HepG2 (cell line): Measurements from ENCODE around the gene PLXNC1. TPM values are rescaled to one million over a fixed set of nuclear protein-coding genes. Genes with fewer than 3 reads are reported as not detected.

Experiments
- ATF7 ChIP-seq, 2 experiments: fragments of 450-650 bp in 1 of 2; sonication (generic) in 1 of 2; formaldehyde crosslinking in 1 of 2; IDR thresholded peaks; 2 replicates each; pipeline versions ENCODE4 v1.4.0 to v1.6.1; 2016 to 2020; ENCODE audit warnings: antibody characterized with exemption in 1 of 2, mild to moderate bottlenecking in 1 of 2, missing genetic modification reagents in 1 of 2
- CREM ChIP-seq, 2 experiments: sonication (generic) in 1 of 2; formaldehyde crosslinking in 1 of 2; IDR thresholded peaks; 2 replicates each; pipeline versions ENCODE4 v1.4.0 to v1.6.1; 2016 to 2020; ENCODE audit warnings: antibody characterized with exemption in 1 of 2, mild to moderate bottlenecking in 1 of 2, missing genetic modification reagents in 1 of 2
- GATAD2A ChIP-seq: IDR thresholded peaks from 2 replicates; pipeline ENCODE4 v1.6.1; 2016
- HDAC1 ChIP-seq: sonication (generic); formaldehyde crosslinking; IDR thresholded peaks from 2 replicates; pipeline ENCODE4 v1.5.1; 2020; ENCODE audit warnings: mild to moderate bottlenecking, missing genetic modification reagents
- HMG20B ChIP-seq: conservative IDR thresholded peaks from 2 replicates; pipeline ENCODE4 v1.6.1; 2016; ENCODE audit warnings: missing genetic modification reagents, missing compliant biosample characterization
- KAT2B ChIP-seq: fragments of 150-350 bp; IDR thresholded peaks from 2 replicates; pipeline ENCODE4 v1.6.1; 2014; ENCODE audit warnings: low read depth, low read length, borderline replicate concordance
- KAT7 ChIP-seq: IDR thresholded peaks from 2 replicates; pipeline ENCODE4 v1.6.1; 2018; ENCODE audit warnings: borderline replicate concordance, missing compliant biosample characterization
- KLF16 ChIP-seq, 2 experiments: sonication (generic) in 1 of 2; formaldehyde crosslinking in 1 of 2; IDR thresholded peaks; 2 replicates each; pipeline versions ENCODE4 v1.6.1 to v1.8.0; 2016 to 2023; ENCODE audit warnings: missing genetic modification reagents in 2 of 2, missing compliant biosample characterization in 1 of 2
- MED1 ChIP-seq: sonication (generic); formaldehyde crosslinking; IDR thresholded peaks from 2 replicates; pipeline ENCODE4 v1.4.0; 2020; ENCODE audit warnings: missing genetic modification reagents
- NR2F2 ChIP-seq: IDR thresholded peaks from 2 replicates; pipeline ENCODE4 v1.6.1; 2012; ENCODE audit warnings: low read depth, inconsistent platforms, borderline replicate concordance
- RAD51 ChIP-seq: fragments of 450-650 bp; IDR thresholded peaks from 2 replicates; pipeline ENCODE4 v1.6.1; 2016; ENCODE audit warnings: borderline replicate concordance
- REL ChIP-seq: sonication (generic); formaldehyde crosslinking; conservative IDR thresholded peaks from 2 replicates; pipeline ENCODE4 v1.8.0; 2022; ENCODE audit warnings: mild to moderate bottlenecking, missing genetic modification reagents, moderate library complexity
- SP4 ChIP-seq: sonication (generic); formaldehyde crosslinking; IDR thresholded peaks from 2 replicates; pipeline ENCODE4 v1.8.1; 2023; ENCODE audit warnings: mild to moderate bottlenecking, missing genetic modification reagents
- TBX3 ChIP-seq: fragments of 450-650 bp; IDR thresholded peaks from 2 replicates; pipeline ENCODE4 v1.6.1; 2017; ENCODE audit warnings: antibody characterized with exemption, mild to moderate bottlenecking, inconsistent platforms, borderline replicate concordance
- ZNF251 ChIP-seq: sonication (generic); formaldehyde crosslinking; IDR thresholded peaks from 2 replicates; pipeline ENCODE4 v1.9.0; 2021; ENCODE audit warnings: mild to moderate bottlenecking, missing genetic modification reagents
- ZNF468 ChIP-seq: sonication (generic); formaldehyde crosslinking; IDR thresholded peaks from 2 replicates; pipeline ENCODE4 v1.8.0; 2022; ENCODE audit warnings: mild to moderate bottlenecking, moderate library complexity, missing genetic modification reagents
- polyA plus RNA-seq, 8 experiments: library from polyadenylated mRNA; depleted of rRNA in 3 of 8; stranded (reverse) in 7 of 8; unstranded in 1 of 8; fragments of >200 nt; fragmentation: Illumina TruSeq in 4 of 8; extraction: Trizol in 4 of 8; gene quantifications; 2 replicates each; pipeline versions ENCODE4 v1.2.1 to v1.2.3, GENCODE V29; 2011 to 2016; ENCODE audit warnings: low read depth in 4 of 8, missing spikeins in 1 of 8, mixed read lengths in 1 of 8; ENCODE audit not compliant: insufficient read depth in 1 of 8
- total RNA-seq, 5 experiments: library from RNA; depleted of rRNA; stranded (reverse); fragments of >200 nt; fragmentation: Illumina TruSeq; extraction: Trizol; gene quantifications; 2 replicates each; pipeline ENCODE4 v1.2.3, GENCODE V29; 2016; ENCODE audit warnings: low read depth in 1 of 5
- TF ChIP-seq, protein P1 (sequence below), 2 experiments: sonication (generic) in 1 of 2; formaldehyde crosslinking in 1 of 2; IDR thresholded peaks; 2 replicates each; pipeline versions ENCODE4 v1.5.1 to v1.6.1; 2011 to 2020; ENCODE audit warnings: borderline replicate concordance in 1 of 2, low read depth in 1 of 2, low read length in 1 of 2, mild to moderate bottlenecking in 1 of 2, missing genetic modification reagents in 1 of 2, moderate library complexity in 1 of 2
- TF ChIP-seq, protein P2 (sequence below): IDR thresholded peaks from 2 replicates; pipeline ENCODE4 v1.6.1; 2012; ENCODE audit warnings: inconsistent platforms
- TF ChIP-seq, protein P3 (sequence below): sonication (generic); formaldehyde crosslinking; IDR thresholded peaks from 2 replicates; pipeline ENCODE4 v1.4.0; 2020; ENCODE audit warnings: missing genetic modification reagents, mild to moderate bottlenecking, borderline replicate concordance
- TF ChIP-seq, protein P4 (sequence below): sonication (generic); formaldehyde crosslinking; IDR thresholded peaks from 2 replicates; pipeline ENCODE4 v1.4.0; 2020; ENCODE audit warnings: missing genetic modification reagents, borderline replicate concordance
- TF ChIP-seq, protein P5 (sequence below): sonication (generic); formaldehyde crosslinking; conservative IDR thresholded peaks from 2 replicates; pipeline ENCODE4 v1.4.0; 2020; ENCODE audit warnings: missing genetic modification reagents

PLXNC1 gene
- total and polyA plus RNA-seq, 2 of the 13 experiments (the other 11 are each of a cell fraction or from before 2014, with no cell fraction given) = 6.6 to 11.2 TPM

DNA sequence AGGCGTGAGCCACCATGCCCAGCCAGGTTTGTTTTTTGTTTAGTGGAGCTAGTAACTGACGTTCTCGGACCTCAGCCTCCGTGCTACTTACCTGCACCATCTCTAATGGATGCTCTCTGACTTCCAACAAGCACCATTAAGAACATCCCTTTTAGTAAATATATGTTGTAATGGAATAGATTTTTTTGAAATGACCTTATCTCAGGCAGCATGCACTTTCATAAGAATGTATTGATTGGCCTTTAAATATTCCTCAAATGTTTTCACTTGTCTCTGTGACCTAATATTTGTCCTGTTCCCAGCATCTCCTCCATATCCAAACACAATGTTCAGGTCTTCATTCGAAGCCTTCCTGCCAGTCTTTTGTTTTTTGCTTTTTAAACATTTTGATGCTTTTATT is 51.7 kb downstream of the PLXNC1 start (continued):
- TF ChIP-seq, protein P1, sequence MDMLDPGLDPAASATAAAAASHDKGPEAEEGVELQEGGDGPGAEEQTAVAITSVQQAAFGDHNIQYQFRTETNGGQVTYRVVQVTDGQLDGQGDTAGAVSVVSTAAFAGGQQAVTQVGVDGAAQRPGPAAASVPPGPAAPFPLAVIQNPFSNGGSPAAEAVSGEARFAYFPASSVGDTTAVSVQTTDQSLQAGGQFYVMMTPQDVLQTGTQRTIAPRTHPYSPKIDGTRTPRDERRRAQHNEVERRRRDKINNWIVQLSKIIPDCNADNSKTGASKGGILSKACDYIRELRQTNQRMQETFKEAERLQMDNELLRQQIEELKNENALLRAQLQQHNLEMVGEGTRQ (IDR thresholded peaks at IDR 0.05; ENCODE audit: low read depth, low read length) = no peak
- TF ChIP-seq, protein P1 (CRISPR knock-in tag; IDR thresholded peaks at IDR 0.05; ENCODE audit: borderline replicate concordance) = no peak
- peak; percentile 55; the same call in 1 of the 2 replicates for TF ChIP-seq ATF7 (IDR thresholded peaks at IDR 0.05)
- peak; percentile 25; the same call in 1 of the 2 replicates for TF ChIP-seq ATF7 (CRISPR knock-in tag; IDR thresholded peaks at IDR 0.05)
- peak; percentile 78 for TF ChIP-seq NR2F2
- TF ChIP-seq, protein P2, sequence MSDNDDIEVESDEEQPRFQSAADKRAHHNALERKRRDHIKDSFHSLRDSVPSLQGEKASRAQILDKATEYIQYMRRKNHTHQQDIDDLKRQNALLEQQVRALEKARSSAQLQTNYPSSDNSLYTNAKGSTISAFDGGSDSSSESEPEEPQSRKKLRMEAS = 0 out of 2 replicates have a peak, but pooled peaks have one; percentile 12
- TF ChIP-seq, protein P3, sequence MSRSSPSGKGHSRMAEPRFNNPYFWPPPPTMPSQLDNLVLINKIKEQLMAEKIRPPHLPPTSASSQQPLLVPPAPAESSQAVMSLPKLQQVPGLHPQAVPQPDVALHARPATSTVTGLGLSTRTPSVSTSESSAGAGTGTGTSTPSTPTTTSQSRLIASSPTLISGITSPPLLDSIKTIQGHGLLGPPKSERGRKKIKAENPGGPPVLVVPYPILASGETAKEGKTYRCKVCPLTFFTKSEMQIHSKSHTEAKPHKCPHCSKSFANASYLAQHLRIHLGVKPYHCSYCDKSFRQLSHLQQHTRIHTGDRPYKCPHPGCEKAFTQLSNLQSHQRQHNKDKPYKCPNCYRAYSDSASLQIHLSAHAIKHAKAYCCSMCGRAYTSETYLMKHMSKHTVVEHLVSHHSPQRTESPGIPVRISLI = peak; percentile 73; the same call in 1 of the 2 replicates
- peak; percentile 42; the same call in 1 of the 2 replicates for TF ChIP-seq HDAC1
- TF ChIP-seq KLF16 (CRISPR knock-in tag; IDR thresholded peaks at IDR 0.05) = 0 out of 4 replicates have a peak, but pooled peaks of 1 of the 2 experiments have one; percentile 32
- peak; percentile 94 for TF ChIP-seq GATAD2A (CRISPR knock-in tag)
- no peak for TF ChIP-seq ZNF468
- TF ChIP-seq, protein P4, sequence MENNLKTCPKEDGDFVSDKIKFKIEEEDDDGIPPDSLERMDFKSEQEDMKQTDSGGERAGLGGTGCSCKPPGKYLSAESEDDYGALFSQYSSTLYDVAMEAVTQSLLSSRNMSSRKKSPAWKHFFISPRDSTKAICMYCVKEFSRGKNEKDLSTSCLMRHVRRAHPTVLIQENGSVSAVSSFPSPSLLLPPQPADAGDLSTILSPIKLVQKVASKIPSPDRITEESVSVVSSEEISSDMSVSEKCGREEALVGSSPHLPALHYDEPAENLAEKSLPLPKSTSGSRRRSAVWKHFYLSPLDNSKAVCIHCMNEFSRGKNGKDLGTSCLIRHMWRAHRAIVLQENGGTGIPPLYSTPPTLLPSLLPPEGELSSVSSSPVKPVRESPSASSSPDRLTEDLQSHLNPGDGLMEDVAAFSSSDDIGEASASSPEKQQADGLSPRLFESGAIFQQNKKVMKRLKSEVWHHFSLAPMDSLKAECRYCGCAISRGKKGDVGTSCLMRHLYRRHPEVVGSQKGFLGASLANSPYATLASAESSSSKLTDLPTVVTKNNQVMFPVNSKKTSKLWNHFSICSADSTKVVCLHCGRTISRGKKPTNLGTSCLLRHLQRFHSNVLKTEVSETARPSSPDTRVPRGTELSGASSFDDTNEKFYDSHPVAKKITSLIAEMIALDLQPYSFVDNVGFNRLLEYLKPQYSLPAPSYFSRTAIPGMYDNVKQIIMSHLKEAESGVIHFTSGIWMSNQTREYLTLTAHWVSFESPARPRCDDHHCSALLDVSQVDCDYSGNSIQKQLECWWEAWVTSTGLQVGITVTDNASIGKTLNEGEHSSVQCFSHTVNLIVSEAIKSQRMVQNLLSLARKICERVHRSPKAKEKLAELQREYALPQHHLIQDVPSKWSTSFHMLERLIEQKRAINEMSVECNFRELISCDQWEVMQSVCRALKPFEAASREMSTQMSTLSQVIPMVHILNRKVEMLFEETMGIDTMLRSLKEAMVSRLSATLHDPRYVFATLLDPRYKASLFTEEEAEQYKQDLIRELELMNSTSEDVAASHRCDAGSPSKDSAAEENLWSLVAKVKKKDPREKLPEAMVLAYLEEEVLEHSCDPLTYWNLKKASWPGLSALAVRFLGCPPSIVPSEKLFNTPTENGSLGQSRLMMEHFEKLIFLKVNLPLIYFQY = no peak
- peak; percentile 90 for TF ChIP-seq KAT2B
- TF ChIP-seq REL (CRISPR knock-in tag) = no peak
- TF ChIP-seq, protein P5, sequence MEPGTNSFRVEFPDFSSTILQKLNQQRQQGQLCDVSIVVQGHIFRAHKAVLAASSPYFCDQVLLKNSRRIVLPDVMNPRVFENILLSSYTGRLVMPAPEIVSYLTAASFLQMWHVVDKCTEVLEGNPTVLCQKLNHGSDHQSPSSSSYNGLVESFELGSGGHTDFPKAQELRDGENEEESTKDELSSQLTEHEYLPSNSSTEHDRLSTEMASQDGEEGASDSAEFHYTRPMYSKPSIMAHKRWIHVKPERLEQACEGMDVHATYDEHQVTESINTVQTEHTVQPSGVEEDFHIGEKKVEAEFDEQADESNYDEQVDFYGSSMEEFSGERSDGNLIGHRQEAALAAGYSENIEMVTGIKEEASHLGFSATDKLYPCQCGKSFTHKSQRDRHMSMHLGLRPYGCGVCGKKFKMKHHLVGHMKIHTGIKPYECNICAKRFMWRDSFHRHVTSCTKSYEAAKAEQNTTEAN (CRISPR knock-in tag) = peak; percentile 20; the same call in 1 of the 2 replicates
- no peak for TF ChIP-seq KAT7 (CRISPR knock-in tag)
- peak; percentile 81 for TF ChIP-seq CREM (IDR thresholded peaks at IDR 0.05)
- TF ChIP-seq CREM (CRISPR knock-in tag; IDR thresholded peaks at IDR 0.05) = no peak
- no peak for TF ChIP-seq SP4
- no peak for TF ChIP-seq TBX3
- TF ChIP-seq ZNF251 (CRISPR knock-in tag) = no peak
- TF ChIP-seq RAD51 = no peak
- peak; percentile 77 for TF ChIP-seq MED1 (CRISPR knock-in tag)
- TF ChIP-seq HMG20B (CRISPR knock-in tag) = no peak
